ENCODE data around the gene TEX51.

Gene TEX51

GRCh38 chr2:126943612-126944348 lies 45.1 kb downstream of the TEX51 start:
- H3K4me3 ChIP-seq (ENCODE audit: low read depth, low read length) = no peak overlapping the region
- TF ChIP-seq, protein P1, sequence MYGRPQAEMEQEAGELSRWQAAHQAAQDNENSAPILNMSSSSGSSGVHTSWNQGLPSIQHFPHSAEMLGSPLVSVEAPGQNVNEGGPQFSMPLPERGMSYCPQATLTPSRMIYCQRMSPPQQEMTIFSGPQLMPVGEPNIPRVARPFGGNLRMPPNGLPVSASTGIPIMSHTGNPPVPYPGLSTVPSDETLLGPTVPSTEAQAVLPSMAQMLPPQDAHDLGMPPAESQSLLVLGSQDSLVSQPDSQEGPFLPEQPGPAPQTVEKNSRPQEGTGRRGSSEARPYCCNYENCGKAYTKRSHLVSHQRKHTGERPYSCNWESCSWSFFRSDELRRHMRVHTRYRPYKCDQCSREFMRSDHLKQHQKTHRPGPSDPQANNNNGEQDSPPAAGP (tag by site-specific recombination; IDR thresholded peaks at IDR 0.05) = no peak
- TF ChIP-seq ZNF707 (tag by site-specific recombination; IDR thresholded peaks at IDR 0.05) = no peak
- peak; percentile 66 for TF ChIP-seq SETDB1 (IDR thresholded peaks at IDR 0.05; ENCODE audit: insufficient read length, low read length)
- H3K4me1 ChIP-seq (ENCODE audit: control insufficient read depth, insufficient read depth, low read length) = no peaks in the 10 kb centered on the region
- no peaks in the 10 kb centered on the region for H3K36me3 ChIP-seq (ENCODE audit: control insufficient read depth in 2 of 2, insufficient read depth in 1 of 2, low read length in 2 of 2)
- CTCF ChIA-PET = no interaction called here
- H3K27ac ChIP-seq (ENCODE audit: extremely low read depth, low read depth, low read length) = no peak overlapping the region
- H3K9me3 ChIP-seq (ENCODE audit: control insufficient read depth, insufficient read depth, low read depth, low read length) = no peaks in the 10 kb centered on the region
- POLR2A ChIA-PET = no interaction called here

GRCh38 chr2:126945118-126945517 lies 46.4 kb downstream of the TEX51 start:
- ChIA-PET POLR2A (no interaction called here), CTCF (no interaction called here)
- no peaks in the 10 kb centered on the region for H3K4me1 ChIP-seq (ENCODE audit: control insufficient read depth, insufficient read depth, low read length)

DNA sequence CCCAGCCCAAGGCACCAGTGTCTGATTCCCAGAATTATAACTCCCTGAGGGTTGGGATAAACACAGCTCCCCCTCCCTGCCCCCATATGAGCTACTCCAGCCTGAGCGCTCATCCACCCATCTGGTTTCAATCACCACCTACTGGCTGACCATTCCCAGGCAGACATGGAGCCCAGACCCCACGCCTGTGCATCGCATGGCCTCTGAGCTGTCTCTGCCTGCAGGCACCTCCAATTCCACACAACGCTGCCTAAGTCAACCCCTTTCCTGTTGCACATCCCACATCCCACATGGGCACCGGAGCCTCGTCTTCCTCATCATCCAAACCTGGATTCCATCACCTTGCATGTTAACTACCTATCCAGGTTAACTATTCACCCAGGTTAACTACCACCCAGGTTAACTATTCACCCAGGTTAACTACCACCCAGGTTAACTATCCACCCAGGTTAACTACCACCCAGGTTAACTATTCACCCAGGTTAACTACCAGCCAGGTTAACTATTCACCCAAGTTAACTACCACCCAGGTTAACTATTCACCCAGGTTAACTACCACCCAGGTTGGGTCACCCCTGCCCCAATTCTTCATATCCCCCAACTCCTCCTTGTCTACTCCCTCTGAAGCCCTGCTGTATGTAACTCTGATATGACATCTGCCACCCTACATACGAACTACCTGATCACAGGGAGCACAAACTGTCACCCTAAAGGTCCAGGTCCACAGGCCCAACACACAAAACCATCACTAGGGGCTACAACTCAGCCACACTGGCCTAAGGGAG lies 47.8 kb downstream of the TEX51 start:
- H3K4me3 ChIP-seq (ENCODE audit: low read depth, low read length) = no peak overlapping the region
- POLR2A ChIA-PET = no interaction called here
- H3K36me3 ChIP-seq (ENCODE audit: control insufficient read depth in 2 of 2, insufficient read depth in 1 of 2, low read length in 2 of 2) = no peaks in the 10 kb centered on the region
- H3K4me1 ChIP-seq (ENCODE audit: control insufficient read depth, insufficient read depth, low read length) = no peaks in the 10 kb centered on the region
- no peak overlapping the region for H3K27ac ChIP-seq (ENCODE audit: extremely low read depth, low read depth, low read length)
- TF ChIP-seq, protein P2, sequence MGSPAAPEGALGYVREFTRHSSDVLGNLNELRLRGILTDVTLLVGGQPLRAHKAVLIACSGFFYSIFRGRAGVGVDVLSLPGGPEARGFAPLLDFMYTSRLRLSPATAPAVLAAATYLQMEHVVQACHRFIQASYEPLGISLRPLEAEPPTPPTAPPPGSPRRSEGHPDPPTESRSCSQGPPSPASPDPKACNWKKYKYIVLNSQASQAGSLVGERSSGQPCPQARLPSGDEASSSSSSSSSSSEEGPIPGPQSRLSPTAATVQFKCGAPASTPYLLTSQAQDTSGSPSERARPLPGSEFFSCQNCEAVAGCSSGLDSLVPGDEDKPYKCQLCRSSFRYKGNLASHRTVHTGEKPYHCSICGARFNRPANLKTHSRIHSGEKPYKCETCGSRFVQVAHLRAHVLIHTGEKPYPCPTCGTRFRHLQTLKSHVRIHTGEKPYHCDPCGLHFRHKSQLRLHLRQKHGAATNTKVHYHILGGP (tag by site-specific recombination; IDR thresholded peaks at IDR 0.05) = no peak
- no peak for TF ChIP-seq ZNF596 (tag by site-specific recombination; IDR thresholded peaks at IDR 0.05)
- TF ChIP-seq ZNF768 (tag by site-specific recombination; IDR thresholded peaks at IDR 0.05) = no peak
- TF ChIP-seq SCRT1 (tag by site-specific recombination; IDR thresholded peaks at IDR 0.05; ENCODE audit: borderline replicate concordance) = no peak
- TF ChIP-seq HOXD13 (CRISPR knock-in tag; IDR thresholded peaks at IDR 0.05; ENCODE audit: borderline replicate concordance) = no peak
- H3K9me3 ChIP-seq (ENCODE audit: control insufficient read depth, insufficient read depth, low read depth, low read length) = no peaks in the 10 kb centered on the region
- CTCF ChIA-PET = interaction anchor here (0.6 kb wide), 1 partner anchor 432 kb away, joined by 3 read pairs; no protein-coding TSS in a partner anchor

More at GRCh38 chr2:126945118-126945517, 46.4 kb downstream of the TEX51 start:
- H3K36me3 ChIP-seq (ENCODE audit: control insufficient read depth in 2 of 2, insufficient read depth in 1 of 2, low read length in 2 of 2) = no peaks in the 10 kb centered on the region
- no peak overlapping the region for H3K27ac ChIP-seq (ENCODE audit: extremely low read depth, low read depth, low read length)
- H3K9me3 ChIP-seq (ENCODE audit: control insufficient read depth, insufficient read depth, low read depth, low read length) = no peaks in the 10 kb centered on the region
- TF ChIP-seq, protein P3, sequence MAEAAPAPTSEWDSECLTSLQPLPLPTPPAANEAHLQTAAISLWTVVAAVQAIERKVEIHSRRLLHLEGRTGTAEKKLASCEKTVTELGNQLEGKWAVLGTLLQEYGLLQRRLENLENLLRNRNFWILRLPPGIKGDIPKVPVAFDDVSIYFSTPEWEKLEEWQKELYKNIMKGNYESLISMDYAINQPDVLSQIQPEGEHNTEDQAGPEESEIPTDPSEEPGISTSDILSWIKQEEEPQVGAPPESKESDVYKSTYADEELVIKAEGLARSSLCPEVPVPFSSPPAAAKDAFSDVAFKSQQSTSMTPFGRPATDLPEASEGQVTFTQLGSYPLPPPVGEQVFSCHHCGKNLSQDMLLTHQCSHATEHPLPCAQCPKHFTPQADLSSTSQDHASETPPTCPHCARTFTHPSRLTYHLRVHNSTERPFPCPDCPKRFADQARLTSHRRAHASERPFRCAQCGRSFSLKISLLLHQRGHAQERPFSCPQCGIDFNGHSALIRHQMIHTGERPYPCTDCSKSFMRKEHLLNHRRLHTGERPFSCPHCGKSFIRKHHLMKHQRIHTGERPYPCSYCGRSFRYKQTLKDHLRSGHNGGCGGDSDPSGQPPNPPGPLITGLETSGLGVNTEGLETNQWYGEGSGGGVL (tag by site-specific recombination; IDR thresholded peaks at IDR 0.05) = peak; percentile 33; the same call in 1 of the 2 replicates
- TF ChIP-seq INSM2 (tag by site-specific recombination; IDR thresholded peaks at IDR 0.05) = no peak
- no peak overlapping the region for H3K4me3 ChIP-seq (ENCODE audit: low read depth, low read length)

Data from HEK293 (cell line).